Measurements from ENCODE around the gene PCK2. TPM values are rescaled to one million over a fixed set of nuclear protein-coding genes. Genes with fewer than 3 reads are reported as not detected.

PCK2 gene
- total and polyA plus RNA-seq, 2 of the 13 experiments (the other 11 are each of a cell fraction or from before 2014, with no cell fraction given), result 129 to 272 TPM

DNA sequence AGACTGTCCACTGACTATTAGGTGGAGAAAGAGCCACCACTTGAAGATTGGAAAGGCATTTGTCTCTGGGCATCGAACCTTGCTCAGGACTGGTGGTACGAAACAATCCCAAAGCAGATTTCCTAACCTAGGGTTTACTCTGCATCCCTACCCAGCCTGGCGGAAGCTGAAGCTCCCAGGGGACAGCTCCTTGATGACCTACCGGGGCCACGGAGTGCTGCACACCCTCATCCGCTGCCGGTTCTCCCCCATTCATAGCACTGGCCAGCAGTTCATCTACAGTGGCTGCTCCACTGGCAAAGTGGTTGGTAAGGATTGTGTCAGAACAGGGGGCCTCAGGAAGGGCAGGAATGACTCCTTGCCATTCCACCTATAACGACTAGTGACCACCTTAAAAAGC is 27.1 kb downstream of the PCK2 start:
- intact Hi-C loops (cut with micrococcal nuclease; ENCODE audit: unreplicated experiment), result no loop called here
- POLR2A ChIA-PET, result interaction anchor here (10.3 to 15.5 kb wide), 2 partner anchors 12 to 26 kb away, joined by 279 to 977 read pairs; partner anchors contain the start of genes EMC9, FITM1, PSME1 and PSME2
- peaks cover 66 to 74% of the 10 kb centered on the region in 2 experiments for H3K36me3 ChIP-seq (replicated peaks in 1 of 2; ENCODE audit: control insufficient read depth in 1 of 2, insufficient read depth in 2 of 2, low read length in 2 of 2)
- no peak overlapping the region for H3K9ac ChIP-seq (ENCODE audit: insufficient read depth, low read depth, low read length)
- peaks cover 17% of the 10 kb centered on the region for H3K4me1 ChIP-seq (ENCODE audit: insufficient read depth, low read length)
- H3K79me2 ChIP-seq (ENCODE audit: insufficient read depth, low read length), result peaks cover 22% of the 10 kb centered on the region
- FAIRE-seq, result no peak
- WGBS (ENCODE audit: low lambda C conversion rate), result 96% methylated on average over 8 of the region's 8 CpGs
- ATAC-seq, result no peak
- in situ Hi-C loops (cut with HindIII; ENCODE audit: extremely low pct_ligation_motif_present, low pct_unique_long_range_greater_than_20kb), result loop anchor here (25.0 kb wide), 1 partner anchor 1534 kb away; the partner anchor contains the start of genes ABHD4 and DAD1
- no peak overlapping the region for H3K4me2 ChIP-seq (ENCODE audit: low read depth, low read length)
- H3K9me3 ChIP-seq (ENCODE audit: low read length), result no peaks in the 10 kb centered on the region
- DNase-seq (ENCODE audit: low spot score), result no peak
- CTCF ChIA-PET (ENCODE audit: low intra/inter-chr PET ratio, low total read pairs), result no interaction called here
- no peaks in the 10 kb centered on the region for H3K27me3 ChIP-seq (ENCODE audit: control insufficient read depth in 1 of 2, insufficient read depth in 2 of 2, low read length in 2 of 2)
- H3K4me3 ChIP-seq (replicated peaks in 1 of 3; ENCODE audit: insufficient read depth in 1 of 3, low read depth in 2 of 3, low read length in 3 of 3), result no peak overlapping the region
- H3K27ac ChIP-seq (ENCODE audit: extremely low read length, insufficient read depth, low read length), result no peak overlapping the region
- H4K20me1 ChIP-seq (ENCODE audit: insufficient read depth, low read length), result no peaks in the 10 kb centered on the region
- H2AFZ ChIP-seq (ENCODE audit: low read length), result no peak overlapping the region
- no TSS peak for BruUV-seq (replicated peaks)
- TF ChIP-seq HES4 (CRISPR knock-in tag; IDR thresholded peaks at IDR 0.05; ENCODE audit: borderline replicate concordance) (no peak), WIZ (CRISPR knock-in tag; IDR thresholded peaks at IDR 0.05) (0 out of 2 replicates have a peak, but pooled peaks have one; percentile 61), NR3C1 (CRISPR knock-in tag; IDR thresholded peaks at IDR 0.05) (peak; percentile 38; the same call in 1 of the 2 replicates), HOXA3 (CRISPR knock-in tag; IDR thresholded peaks at IDR 0.05) (0 out of 2 replicates have a peak, but pooled peaks have one; percentile 13)
- TF ChIP-seq, protein P1, sequence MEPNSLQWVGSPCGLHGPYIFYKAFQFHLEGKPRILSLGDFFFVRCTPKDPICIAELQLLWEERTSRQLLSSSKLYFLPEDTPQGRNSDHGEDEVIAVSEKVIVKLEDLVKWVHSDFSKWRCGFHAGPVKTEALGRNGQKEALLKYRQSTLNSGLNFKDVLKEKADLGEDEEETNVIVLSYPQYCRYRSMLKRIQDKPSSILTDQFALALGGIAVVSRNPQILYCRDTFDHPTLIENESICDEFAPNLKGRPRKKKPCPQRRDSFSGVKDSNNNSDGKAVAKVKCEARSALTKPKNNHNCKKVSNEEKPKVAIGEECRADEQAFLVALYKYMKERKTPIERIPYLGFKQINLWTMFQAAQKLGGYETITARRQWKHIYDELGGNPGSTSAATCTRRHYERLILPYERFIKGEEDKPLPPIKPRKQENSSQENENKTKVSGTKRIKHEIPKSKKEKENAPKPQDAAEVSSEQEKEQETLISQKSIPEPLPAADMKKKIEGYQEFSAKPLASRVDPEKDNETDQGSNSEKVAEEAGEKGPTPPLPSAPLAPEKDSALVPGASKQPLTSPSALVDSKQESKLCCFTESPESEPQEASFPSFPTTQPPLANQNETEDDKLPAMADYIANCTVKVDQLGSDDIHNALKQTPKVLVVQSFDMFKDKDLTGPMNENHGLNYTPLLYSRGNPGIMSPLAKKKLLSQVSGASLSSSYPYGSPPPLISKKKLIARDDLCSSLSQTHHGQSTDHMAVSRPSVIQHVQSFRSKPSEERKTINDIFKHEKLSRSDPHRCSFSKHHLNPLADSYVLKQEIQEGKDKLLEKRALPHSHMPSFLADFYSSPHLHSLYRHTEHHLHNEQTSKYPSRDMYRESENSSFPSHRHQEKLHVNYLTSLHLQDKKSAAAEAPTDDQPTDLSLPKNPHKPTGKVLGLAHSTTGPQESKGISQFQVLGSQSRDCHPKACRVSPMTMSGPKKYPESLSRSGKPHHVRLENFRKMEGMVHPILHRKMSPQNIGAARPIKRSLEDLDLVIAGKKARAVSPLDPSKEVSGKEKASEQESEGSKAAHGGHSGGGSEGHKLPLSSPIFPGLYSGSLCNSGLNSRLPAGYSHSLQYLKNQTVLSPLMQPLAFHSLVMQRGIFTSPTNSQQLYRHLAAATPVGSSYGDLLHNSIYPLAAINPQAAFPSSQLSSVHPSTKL (CRISPR knock-in tag; IDR thresholded peaks at IDR 0.05), result no peak
- TF ChIP-seq, protein P2, sequence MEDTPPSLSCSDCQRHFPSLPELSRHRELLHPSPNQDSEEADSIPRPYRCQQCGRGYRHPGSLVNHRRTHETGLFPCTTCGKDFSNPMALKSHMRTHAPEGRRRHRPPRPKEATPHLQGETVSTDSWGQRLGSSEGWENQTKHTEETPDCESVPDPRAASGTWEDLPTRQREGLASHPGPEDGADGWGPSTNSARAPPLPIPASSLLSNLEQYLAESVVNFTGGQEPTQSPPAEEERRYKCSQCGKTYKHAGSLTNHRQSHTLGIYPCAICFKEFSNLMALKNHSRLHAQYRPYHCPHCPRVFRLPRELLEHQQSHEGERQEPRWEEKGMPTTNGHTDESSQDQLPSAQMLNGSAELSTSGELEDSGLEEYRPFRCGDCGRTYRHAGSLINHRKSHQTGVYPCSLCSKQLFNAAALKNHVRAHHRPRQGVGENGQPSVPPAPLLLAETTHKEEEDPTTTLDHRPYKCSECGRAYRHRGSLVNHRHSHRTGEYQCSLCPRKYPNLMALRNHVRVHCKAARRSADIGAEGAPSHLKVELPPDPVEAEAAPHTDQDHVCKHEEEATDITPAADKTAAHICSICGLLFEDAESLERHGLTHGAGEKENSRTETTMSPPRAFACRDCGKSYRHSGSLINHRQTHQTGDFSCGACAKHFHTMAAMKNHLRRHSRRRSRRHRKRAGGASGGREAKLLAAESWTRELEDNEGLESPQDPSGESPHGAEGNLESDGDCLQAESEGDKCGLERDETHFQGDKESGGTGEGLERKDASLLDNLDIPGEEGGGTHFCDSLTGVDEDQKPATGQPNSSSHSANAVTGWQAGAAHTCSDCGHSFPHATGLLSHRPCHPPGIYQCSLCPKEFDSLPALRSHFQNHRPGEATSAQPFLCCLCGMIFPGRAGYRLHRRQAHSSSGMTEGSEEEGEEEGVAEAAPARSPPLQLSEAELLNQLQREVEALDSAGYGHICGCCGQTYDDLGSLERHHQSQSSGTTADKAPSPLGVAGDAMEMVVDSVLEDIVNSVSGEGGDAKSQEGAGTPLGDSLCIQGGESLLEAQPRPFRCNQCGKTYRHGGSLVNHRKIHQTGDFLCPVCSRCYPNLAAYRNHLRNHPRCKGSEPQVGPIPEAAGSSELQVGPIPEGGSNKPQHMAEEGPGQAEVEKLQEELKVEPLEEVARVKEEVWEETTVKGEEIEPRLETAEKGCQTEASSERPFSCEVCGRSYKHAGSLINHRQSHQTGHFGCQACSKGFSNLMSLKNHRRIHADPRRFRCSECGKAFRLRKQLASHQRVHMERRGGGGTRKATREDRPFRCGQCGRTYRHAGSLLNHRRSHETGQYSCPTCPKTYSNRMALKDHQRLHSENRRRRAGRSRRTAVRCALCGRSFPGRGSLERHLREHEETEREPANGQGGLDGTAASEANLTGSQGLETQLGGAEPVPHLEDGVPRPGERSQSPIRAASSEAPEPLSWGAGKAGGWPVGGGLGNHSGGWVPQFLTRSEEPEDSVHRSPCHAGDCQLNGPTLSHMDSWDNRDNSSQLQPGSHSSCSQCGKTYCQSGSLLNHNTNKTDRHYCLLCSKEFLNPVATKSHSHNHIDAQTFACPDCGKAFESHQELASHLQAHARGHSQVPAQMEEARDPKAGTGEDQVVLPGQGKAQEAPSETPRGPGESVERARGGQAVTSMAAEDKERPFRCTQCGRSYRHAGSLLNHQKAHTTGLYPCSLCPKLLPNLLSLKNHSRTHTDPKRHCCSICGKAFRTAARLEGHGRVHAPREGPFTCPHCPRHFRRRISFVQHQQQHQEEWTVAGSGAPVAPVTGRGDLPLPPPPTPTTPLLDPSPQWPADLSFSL (CRISPR knock-in tag; IDR thresholded peaks at IDR 0.05), result no peak
- TF ChIP-seq, protein P3, sequence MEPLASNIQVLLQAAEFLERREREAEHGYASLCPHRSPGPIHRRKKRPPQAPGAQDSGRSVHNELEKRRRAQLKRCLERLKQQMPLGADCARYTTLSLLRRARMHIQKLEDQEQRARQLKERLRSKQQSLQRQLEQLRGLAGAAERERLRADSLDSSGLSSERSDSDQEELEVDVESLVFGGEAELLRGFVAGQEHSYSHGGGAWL (CRISPR knock-in tag; IDR thresholded peaks at IDR 0.05), result no peak
- TF ChIP-seq, protein P4, sequence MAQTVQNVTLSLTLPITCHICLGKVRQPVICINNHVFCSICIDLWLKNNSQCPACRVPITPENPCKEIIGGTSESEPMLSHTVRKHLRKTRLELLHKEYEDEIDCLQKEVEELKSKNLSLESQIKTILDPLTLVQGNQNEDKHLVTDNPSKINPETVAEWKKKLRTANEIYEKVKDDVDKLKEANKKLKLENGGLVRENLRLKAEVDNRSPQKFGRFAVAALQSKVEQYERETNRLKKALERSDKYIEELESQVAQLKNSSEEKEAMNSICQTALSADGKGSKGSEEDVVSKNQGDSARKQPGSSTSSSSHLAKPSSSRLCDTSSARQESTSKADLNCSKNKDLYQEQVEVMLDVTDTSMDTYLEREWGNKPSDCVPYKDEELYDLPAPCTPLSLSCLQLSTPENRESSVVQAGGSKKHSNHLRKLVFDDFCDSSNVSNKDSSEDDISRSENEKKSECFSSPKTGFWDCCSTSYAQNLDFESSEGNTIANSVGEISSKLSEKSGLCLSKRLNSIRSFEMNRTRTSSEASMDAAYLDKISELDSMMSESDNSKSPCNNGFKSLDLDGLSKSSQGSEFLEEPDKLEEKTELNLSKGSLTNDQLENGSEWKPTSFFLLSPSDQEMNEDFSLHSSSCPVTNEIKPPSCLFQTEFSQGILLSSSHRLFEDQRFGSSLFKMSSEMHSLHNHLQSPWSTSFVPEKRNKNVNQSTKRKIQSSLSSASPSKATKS (CRISPR knock-in tag; IDR thresholded peaks at IDR 0.05), result no peak
- TF ChIP-seq, protein P5, sequence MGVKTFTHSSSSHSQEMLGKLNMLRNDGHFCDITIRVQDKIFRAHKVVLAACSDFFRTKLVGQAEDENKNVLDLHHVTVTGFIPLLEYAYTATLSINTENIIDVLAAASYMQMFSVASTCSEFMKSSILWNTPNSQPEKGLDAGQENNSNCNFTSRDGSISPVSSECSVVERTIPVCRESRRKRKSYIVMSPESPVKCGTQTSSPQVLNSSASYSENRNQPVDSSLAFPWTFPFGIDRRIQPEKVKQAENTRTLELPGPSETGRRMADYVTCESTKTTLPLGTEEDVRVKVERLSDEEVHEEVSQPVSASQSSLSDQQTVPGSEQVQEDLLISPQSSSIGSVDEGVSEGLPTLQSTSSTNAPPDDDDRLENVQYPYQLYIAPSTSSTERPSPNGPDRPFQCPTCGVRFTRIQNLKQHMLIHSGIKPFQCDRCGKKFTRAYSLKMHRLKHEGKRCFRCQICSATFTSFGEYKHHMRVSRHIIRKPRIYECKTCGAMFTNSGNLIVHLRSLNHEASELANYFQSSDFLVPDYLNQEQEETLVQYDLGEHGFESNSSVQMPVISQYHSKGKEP (CRISPR knock-in tag; IDR thresholded peaks at IDR 0.05), result no peak
